Measurements from ENCODE around the gene SAMD9. TPM values are rescaled to one million over a fixed set of nuclear protein-coding genes. Genes with fewer than 3 reads are reported as not detected.

SAMD9 gene
- total RNA-seq, result 10 to 100 TPM; 49.0 to 51.0 TPM

DNA sequence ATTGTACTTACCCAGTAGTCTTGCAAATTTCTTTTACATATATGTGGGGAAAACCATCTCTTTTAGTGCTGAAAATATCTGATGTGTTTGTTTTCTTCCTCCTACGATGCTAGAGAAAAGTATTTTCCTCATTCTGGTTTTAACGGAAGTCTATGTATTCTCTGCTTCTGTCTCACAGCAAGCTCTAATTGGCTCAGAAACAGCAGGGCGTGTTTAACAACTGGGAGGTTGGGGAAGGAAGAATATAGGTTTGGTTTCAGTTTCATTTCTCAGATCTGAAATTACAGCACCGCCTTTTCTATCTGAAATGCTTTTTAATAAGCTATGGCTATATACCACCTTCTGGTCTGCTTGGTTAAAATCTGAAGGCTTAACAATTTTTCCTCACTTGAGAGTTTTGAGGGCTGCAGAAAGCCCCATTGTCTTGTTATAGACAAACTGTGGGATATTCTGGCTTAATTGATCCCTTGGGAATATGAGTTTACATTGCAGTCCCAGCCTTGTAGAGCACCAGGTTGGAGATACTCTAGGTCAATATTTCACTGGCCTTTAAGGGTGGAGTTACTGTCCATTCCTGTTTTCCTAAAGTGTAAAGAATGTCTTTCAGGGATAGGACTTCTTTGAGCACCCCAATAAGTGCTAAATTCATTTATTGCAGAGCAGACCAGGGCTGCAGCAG lies at the start of gene SAMD9:
Gene SAMD9 (minus strand): TSS at position 128 of the 679 bp plus-strand sequence. CDS start 11,882 bp downstream, outside the sequence.
- peak; percentile 80 for DNase-seq
- Mint-ChIP-seq H3K4me3 (peak within 1 kb of the TSS; percentile 88), H3K27ac (peak within 1 kb of the TSS; percentile 89), H3K4me1 (ENCODE audit: low read depth) (peaks cover 43% of the 10 kb centered on the region), H3K27me3 (ENCODE audit: low read depth) (no peaks in the 10 kb centered on the region), H3K36me3 (ENCODE audit: low read depth) (peaks cover 85% of the 10 kb centered on the region), H3K9me3 (ENCODE audit: insufficient read depth) (peaks cover 9% of the 10 kb centered on the region)
- ChIA-PET POLR2A (interaction anchor here (0.7 to 2.8 kb wide), 12 partner anchors 9 to 285 kb away, joined by 3 to 21 read pairs (median 3); partner anchors contain the start of genes SAMD9L and VPS50), CTCF (interaction anchor here (0.7 to 2.6 kb wide), 10 partner anchors 15 to 694 kb away, joined by 3 to 11 read pairs (median 4); partner anchors contain the start of genes RBM48 and VPS50)
- peak; percentile 98 for ATAC-seq

GRCh38 chr7:93165447-93165846 lies 47.7 kb upstream of the SAMD9 start:
- Mint-ChIP-seq H3K27ac (peak overlapping the region; percentile 26), H3K9me3 (ENCODE audit: insufficient read depth) (peaks cover 17% of the 10 kb centered on the region), H3K36me3 (ENCODE audit: low read depth) (peaks cover 12% of the 10 kb centered on the region), H3K4me1 (ENCODE audit: low read depth) (peaks cover 7% of the 10 kb centered on the region), H3K4me3 (no peak overlapping the region), H3K27me3 (ENCODE audit: low read depth) (peaks cover 1% of the 10 kb centered on the region)
- ATAC-seq (no peak), DNase-seq (no peak)
- ChIA-PET POLR2A (interaction anchor here (0.9 kb wide), 1 partner anchor 48 kb away, joined by 3 read pairs; the partner anchor contains the start of gene SAMD9), CTCF (no interaction called here)

- ChIA-PET CTCF (no interaction called here), POLR2A (no interaction called here)
- DNase-seq (no peak), ATAC-seq (no peak)
- peaks cover 12% of the 10 kb centered on the region for H3K36me3 Mint-ChIP-seq (ENCODE audit: low read depth)
- H3K27ac Mint-ChIP-seq, result no peak overlapping the region
- H3K4me3 Mint-ChIP-seq, result no peak overlapping the region
- peaks cover 7% of the 10 kb centered on the region for H3K4me1 Mint-ChIP-seq (ENCODE audit: low read depth)
- H3K27me3 Mint-ChIP-seq (ENCODE audit: low read depth), result peaks cover 1% of the 10 kb centered on the region
- peaks cover 17% of the 10 kb centered on the region for H3K9me3 Mint-ChIP-seq (ENCODE audit: insufficient read depth)
Observed at GRCh38 chr7:93164766-93165165, 47.0 kb upstream of the SAMD9 start.

DNA sequence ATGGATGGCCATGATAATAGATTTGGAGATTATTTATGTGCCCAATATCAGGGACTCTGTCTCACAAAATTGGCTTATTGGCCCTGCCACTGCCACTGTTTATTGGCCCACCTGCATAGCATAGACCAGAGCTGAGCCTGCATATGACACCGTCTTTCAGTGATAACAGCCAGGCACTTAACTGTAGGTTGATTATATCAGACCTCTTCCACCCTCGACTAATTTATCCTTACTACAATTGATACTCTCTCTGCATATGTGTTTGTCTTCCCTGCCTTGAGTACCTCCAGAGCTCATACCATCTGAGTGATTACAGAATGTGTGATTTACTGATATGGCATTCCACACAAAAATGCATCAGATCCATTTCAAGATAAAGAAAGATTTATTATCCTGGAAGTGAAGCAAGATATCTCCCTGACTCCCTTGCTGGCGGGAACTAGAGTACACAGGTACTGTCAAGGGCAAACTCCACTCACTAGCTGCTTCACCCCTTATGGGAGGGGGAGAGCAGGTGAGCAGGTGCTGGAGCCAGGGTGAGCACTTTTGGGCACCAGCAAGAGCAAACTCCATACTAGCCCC lies 43.5 kb upstream of the SAMD9 start:
- no peak overlapping the region for H3K4me3 Mint-ChIP-seq
- POLR2A ChIA-PET, result no interaction called here
- DNase-seq, result no peak
- peaks cover 11% of the 10 kb centered on the region for H3K4me1 Mint-ChIP-seq (ENCODE audit: low read depth)
- no peak for ATAC-seq
- CTCF ChIA-PET, result no interaction called here
- peaks cover 6% of the 10 kb centered on the region for H3K9me3 Mint-ChIP-seq (ENCODE audit: insufficient read depth)
- peaks cover 6% of the 10 kb centered on the region for H3K36me3 Mint-ChIP-seq (ENCODE audit: low read depth)
- no peaks in the 10 kb centered on the region for H3K27me3 Mint-ChIP-seq (ENCODE audit: low read depth)
- no peak overlapping the region for H3K27ac Mint-ChIP-seq

- Mint-ChIP-seq H3K9me3 (ENCODE audit: insufficient read depth) (peaks cover 6% of the 10 kb centered on the region), H3K27ac (no peak overlapping the region), H3K4me3 (no peak overlapping the region), H3K27me3 (ENCODE audit: low read depth) (no peaks in the 10 kb centered on the region), H3K4me1 (ENCODE audit: low read depth) (peaks cover 9% of the 10 kb centered on the region), H3K36me3 (ENCODE audit: low read depth) (peaks cover 4% of the 10 kb centered on the region)
- ChIA-PET CTCF (no interaction called here), POLR2A (no interaction called here)
- DNase-seq (no peak), ATAC-seq (no peak)
Observed at GRCh38 chr7:93160410-93160809, 42.6 kb upstream of the SAMD9 start.

DNA sequence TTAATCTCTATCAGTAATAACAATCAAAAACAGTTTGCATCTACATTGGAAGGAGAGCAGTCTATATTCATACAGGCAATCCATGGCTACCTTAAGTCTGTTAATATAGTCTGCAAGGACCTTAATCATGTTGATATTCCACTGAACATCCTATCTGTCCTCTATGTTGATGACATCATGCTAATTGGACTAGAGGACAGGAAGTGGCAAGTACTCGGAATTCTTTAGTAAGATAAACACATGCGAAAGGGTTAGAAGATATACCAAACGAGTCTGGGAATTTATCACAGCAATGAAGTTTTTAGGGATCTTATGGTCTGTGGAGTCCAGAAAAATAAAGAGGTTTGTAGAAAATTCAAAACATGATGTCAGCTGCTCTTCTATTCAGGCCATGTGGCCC lies 41.7 kb upstream of the SAMD9 start:
- H3K27ac Mint-ChIP-seq, result no peak overlapping the region
- CTCF ChIA-PET, result no interaction called here
- no peak for ATAC-seq

DNA sequence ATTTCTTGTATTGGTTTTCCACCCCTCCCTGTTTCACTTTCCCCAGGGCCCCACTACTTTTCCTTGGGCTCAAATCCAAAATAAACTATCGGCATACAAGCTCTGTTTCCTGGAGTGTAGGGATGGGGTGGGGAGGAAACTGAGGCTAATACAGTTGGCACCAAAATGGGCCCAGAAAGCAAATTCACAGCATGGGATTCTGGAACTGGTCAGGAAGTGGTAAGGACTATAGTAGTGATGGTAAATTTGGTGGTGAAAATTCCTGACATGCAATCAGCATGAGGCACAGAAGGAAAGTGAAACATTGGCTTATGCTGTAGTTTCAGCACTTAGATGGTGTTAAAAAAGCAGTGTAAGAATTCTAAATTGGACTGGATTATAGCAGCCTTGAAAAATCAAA lies 39.1 kb upstream of the SAMD9 start:
- Mint-ChIP-seq H3K9me3 (ENCODE audit: insufficient read depth) (no peaks in the 10 kb centered on the region), H3K36me3 (ENCODE audit: low read depth) (no peaks in the 10 kb centered on the region), H3K27me3 (ENCODE audit: low read depth) (no peaks in the 10 kb centered on the region), H3K27ac (no peak overlapping the region), H3K4me3 (no peak overlapping the region), H3K4me1 (ENCODE audit: low read depth) (peaks cover 4% of the 10 kb centered on the region)
- POLR2A ChIA-PET, result interaction anchor here (0.9 to 1.1 kb wide), 2 partner anchors 13 to 71 kb away, joined by 3 read pairs; no protein-coding TSS in a partner anchor
- no peak for ATAC-seq
- DNase-seq, result no peak
- CTCF ChIA-PET, result no interaction called here

More for the DNA sequence above, 41.7 kb upstream of the SAMD9 start:
- no peak for DNase-seq
- POLR2A ChIA-PET, result no interaction called here
- peaks cover 4% of the 10 kb centered on the region for H3K36me3 Mint-ChIP-seq (ENCODE audit: low read depth)
- no peaks in the 10 kb centered on the region for H3K27me3 Mint-ChIP-seq (ENCODE audit: low read depth)
- no peak overlapping the region for H3K4me3 Mint-ChIP-seq
- H3K9me3 Mint-ChIP-seq (ENCODE audit: insufficient read depth), result peaks cover 6% of the 10 kb centered on the region
- H3K4me1 Mint-ChIP-seq (ENCODE audit: low read depth), result peaks cover 4% of the 10 kb centered on the region

GRCh38 chr7:93150200-93150835 lies 32.5 kb upstream of the SAMD9 start:
- H3K36me3 Mint-ChIP-seq (ENCODE audit: low read depth), result peaks cover 29% of the 10 kb centered on the region
- ATAC-seq (no peak), DNase-seq (no peak)
- ChIA-PET CTCF (no interaction called here), POLR2A (no interaction called here)
- no peaks in the 10 kb centered on the region for H3K27me3 Mint-ChIP-seq (ENCODE audit: low read depth)
- no peak overlapping the region for H3K27ac Mint-ChIP-seq
- peaks cover 23% of the 10 kb centered on the region for H3K4me1 Mint-ChIP-seq (ENCODE audit: low read depth)
- H3K4me3 Mint-ChIP-seq, result no peak overlapping the region
- peaks cover 7% of the 10 kb centered on the region for H3K9me3 Mint-ChIP-seq (ENCODE audit: insufficient read depth)

DNA sequence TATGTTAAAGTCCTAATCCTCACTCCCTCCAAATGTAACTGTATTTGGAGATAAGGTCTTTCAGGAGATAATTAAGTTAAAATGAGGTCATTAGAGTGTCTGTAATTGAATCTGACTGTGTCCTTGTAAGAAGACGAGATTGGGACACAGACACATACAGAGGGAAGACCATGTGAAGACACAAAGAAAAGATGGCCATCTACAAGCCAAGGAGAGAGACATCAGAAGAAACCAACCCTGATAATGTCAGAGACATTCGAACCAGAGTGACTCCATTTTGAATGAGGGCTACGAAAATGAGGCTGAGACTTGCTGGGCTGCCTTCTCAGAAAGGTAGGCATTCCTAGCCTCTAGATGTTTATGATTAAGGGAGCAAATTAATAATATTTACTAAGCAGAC lies 30.9 kb upstream of the SAMD9 start:
- ChIA-PET CTCF (no interaction called here), POLR2A (no interaction called here)
- H3K36me3 Mint-ChIP-seq (ENCODE audit: low read depth), result peaks cover 39% of the 10 kb centered on the region
- H3K27me3 Mint-ChIP-seq (ENCODE audit: low read depth), result no peaks in the 10 kb centered on the region
- DNase-seq (no peak), ATAC-seq (no peak)
- peaks cover 29% of the 10 kb centered on the region for H3K4me1 Mint-ChIP-seq (ENCODE audit: low read depth)
- peak overlapping the region; percentile 98 for H3K4me3 Mint-ChIP-seq
- peaks cover 7% of the 10 kb centered on the region for H3K9me3 Mint-ChIP-seq (ENCODE audit: insufficient read depth)
- peak overlapping the region; percentile 86 for H3K27ac Mint-ChIP-seq

- peak within 1 kb of the TSS; percentile 88 for H3K27ac Mint-ChIP-seq
Observed at GRCh38 chr7:93148144-93148543, 30.4 kb upstream of the SAMD9 start, which contains the start of gene SAMD9L. SAMD9L (minus strand) TSS chr7:93148385; CDS start chr7:93135971, 12,414 bp downstream.

GRCh38 chr7:93147363-93147762 lies 29.6 kb upstream of the SAMD9 start:
- POLR2A ChIA-PET, result interaction anchor here (2.6 kb wide), 1 partner anchor 30 kb away, joined by 21 read pairs; the partner anchor contains the start of gene SAMD9
- Mint-ChIP-seq H3K36me3 (ENCODE audit: low read depth) (peaks cover 39% of the 10 kb centered on the region), H3K4me3 (peak overlapping the region; percentile 98), H3K27ac (peak overlapping the region; percentile 88), H3K4me1 (ENCODE audit: low read depth) (peaks cover 33% of the 10 kb centered on the region), H3K27me3 (ENCODE audit: low read depth) (no peaks in the 10 kb centered on the region), H3K9me3 (ENCODE audit: insufficient read depth) (peaks cover 7% of the 10 kb centered on the region)
- ATAC-seq, result peak; percentile 93
- DNase-seq, result peak; percentile 58
- CTCF ChIA-PET, result interaction anchor here (1.5 to 1.8 kb wide), 3 partner anchors 11 to 724 kb away, joined by 3 to 4 read pairs (median 3); no protein-coding TSS in a partner anchor

More at GRCh38 chr7:93148144-93148543, 30.4 kb upstream of the SAMD9 start, which contains the start of gene SAMD9L:
- H3K4me3 Mint-ChIP-seq, result peak within 1 kb of the TSS; percentile 98
- H3K27me3 Mint-ChIP-seq (ENCODE audit: low read depth), result no peaks in the 10 kb centered on the region
- ChIA-PET CTCF (interaction anchor here (1.7 to 1.8 kb wide), 2 partner anchors 538 to 724 kb away, joined by 3 to 4 read pairs; no protein-coding TSS in a partner anchor), POLR2A (interaction anchor here (2.6 kb wide), 1 partner anchor 31 kb away, joined by 21 read pairs; the partner anchor contains the start of gene SAMD9)
- peaks cover 39% of the 10 kb centered on the region for H3K36me3 Mint-ChIP-seq (ENCODE audit: low read depth)
- peaks cover 33% of the 10 kb centered on the region for H3K4me1 Mint-ChIP-seq (ENCODE audit: low read depth)
- DNase-seq, result peak; percentile 37
- peaks cover 7% of the 10 kb centered on the region for H3K9me3 Mint-ChIP-seq (ENCODE audit: insufficient read depth)
- ATAC-seq, result peak; percentile 65

Data from activated CD8-positive, alpha-beta T cell treated with anti-CD3 and anti-CD28 coated beads, Interleukin-2, amount 10 ng/mL, durations not matched to agents 7 days and 5 days (primary cell).